G401.6 (cell line): ENCODE measurements around the gene MED10.
"Not testable (repeated sequence)": the region's sequence is repeated elsewhere in the genome, so short reads cannot be mapped to it uniquely, and the experiment has no call there.

Source experiments
- FAIRE-seq: peaks from 2 replicates; lab custom pipeline; 2012; peaks lifted over from hg19 to GRCh38; lab: Jason Lieb, UNC

Gene MED10

GRCh38 chr5:6372251-6373080 lies 5.9 kb downstream of the MED10 start:
- FAIRE-seq = no peak

GRCh38 chr5:6371079-6371810 lies 7.1 kb downstream of the MED10 start:
- FAIRE-seq = no peak

GRCh38 chr5:6370580-6370979 lies 7.8 kb downstream of the MED10 start:
- FAIRE-seq = no peak

- FAIRE-seq = no peak
Observed at GRCh38 chr5:6365977-6366590, 12.3 kb downstream of the MED10 start.

- no peak for FAIRE-seq
Observed at GRCh38 chr5:6365142-6365976, 13.0 kb downstream of the MED10 start.

GRCh38 chr5:6363454-6364011 lies 14.8 kb downstream of the MED10 start:
- not testable (repeated sequence) for FAIRE-seq

GRCh38 chr5:6362846-6363245 lies 15.5 kb downstream of the MED10 start:
- FAIRE-seq = no peak

- FAIRE-seq = no peak
Observed at GRCh38 chr5:6361101-6361500, 17.2 kb downstream of the MED10 start.

- FAIRE-seq = no peak
Observed at GRCh38 chr5:6360323-6361072, 17.8 kb downstream of the MED10 start.

GRCh38 chr5:6359555-6360322 lies 18.6 kb downstream of the MED10 start:
- no peak for FAIRE-seq

- no peak for FAIRE-seq
Observed at GRCh38 chr5:6358434-6358820, 19.9 kb downstream of the MED10 start.

- not testable (repeated sequence) for FAIRE-seq
Observed at GRCh38 chr5:6357817-6358433, 20.4 kb downstream of the MED10 start.

- no peak for FAIRE-seq
Observed at GRCh38 chr5:6356578-6357164, 21.7 kb downstream of the MED10 start.

- no peak for FAIRE-seq
Observed at GRCh38 chr5:6355294-6355693, 23.1 kb downstream of the MED10 start.

- no peak for FAIRE-seq
Observed at GRCh38 chr5:6354848-6355247, 23.5 kb downstream of the MED10 start.

- FAIRE-seq = no peak
Observed at GRCh38 chr5:6353602-6354302, 24.6 kb downstream of the MED10 start.

GRCh38 chr5:6350277-6351090 lies 27.9 kb downstream of the MED10 start:
- no peak for FAIRE-seq

- no peak for FAIRE-seq
Observed at GRCh38 chr5:6349387-6349786, 29.0 kb downstream of the MED10 start.
